GM19043 (cell line): ENCODE data around the gene RNF19B.
"Not testable (repeated sequence)": the region's sequence is repeated elsewhere in the genome, so short reads cannot be mapped to it uniquely, and the experiment has no call there.

ENCODE experiments used
- ATAC-seq: cut with Tn5 transposase; IDR thresholded peaks from one replicate; pipeline ENCODE4 v1.9.1; 2021; ENCODE audit warnings: low read depth; ENCODE audit not compliant: unreplicated experiment

The RNF19B gene

DNA sequence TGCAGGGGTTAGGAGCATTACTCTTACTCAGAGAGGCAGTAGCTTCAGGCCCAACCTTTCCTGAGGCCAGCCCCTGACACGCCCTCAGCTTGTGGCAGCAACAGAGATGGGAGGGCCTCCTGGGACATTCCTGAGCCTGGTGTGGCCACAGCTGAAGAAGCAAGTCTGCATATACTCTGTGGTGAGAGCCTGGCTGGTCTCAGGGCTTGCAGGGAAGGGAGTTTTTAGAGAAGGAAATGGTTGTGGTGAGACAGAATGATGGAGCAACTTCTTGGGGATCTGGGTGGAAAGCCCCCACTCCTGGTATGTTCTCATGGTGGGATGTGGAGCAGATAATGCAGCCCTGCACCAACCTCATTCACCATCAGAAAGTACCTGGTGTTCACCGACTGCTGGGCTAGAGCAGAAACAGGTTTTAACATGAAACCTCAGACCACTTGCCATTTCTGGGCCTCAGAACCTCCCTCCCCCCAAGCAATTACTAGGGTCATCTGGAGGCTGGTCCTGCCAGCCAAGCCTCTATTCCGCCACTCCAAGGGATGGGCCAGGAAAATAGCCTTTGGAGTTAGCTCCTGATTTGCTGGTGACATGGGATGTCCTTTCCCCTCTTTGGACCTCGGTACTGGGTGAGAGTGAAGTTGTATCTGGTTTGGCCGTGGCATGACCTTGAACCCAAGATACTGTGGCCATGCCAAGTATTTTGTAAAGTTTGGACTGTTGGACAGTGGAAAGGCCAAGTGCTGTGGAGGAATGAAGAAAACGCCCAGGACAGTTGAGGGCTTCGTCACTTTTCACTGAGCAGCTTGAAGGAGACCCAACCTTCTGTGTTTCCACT, 28.1 kb upstream of the RNF19B start:
- ATAC-seq, result peak; percentile 86

DNA sequence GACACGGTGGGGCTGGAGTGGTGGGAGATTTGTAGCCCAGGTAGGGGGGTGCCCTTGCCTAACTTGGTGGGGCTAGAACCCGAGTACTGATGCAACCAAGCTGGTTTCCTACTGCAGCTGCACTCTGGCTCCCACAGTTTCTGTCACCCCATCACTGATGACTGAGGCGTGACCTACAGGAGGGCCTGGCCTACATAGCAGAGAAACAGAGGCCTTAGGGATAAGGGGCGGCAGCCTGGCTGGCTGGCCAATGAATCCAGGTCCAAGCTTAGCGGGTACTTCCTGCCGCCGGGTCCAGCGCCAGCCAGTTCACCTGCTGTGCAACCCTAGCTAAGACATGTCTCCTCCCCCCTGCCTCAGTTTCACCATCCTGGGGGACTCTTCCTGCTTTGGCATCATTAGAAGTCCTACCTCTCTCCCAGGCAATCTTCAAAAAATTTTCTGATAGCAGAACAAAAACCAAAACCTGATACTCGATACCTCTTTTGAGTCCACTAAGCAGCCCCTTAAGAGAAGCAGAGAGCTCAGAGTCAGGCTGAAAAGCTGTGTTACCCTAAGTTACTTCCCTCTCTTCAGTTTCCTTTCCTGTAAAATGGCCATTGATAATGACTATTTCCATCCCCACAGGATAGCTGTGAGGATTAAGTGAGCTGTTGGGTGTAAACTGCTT, 27.3 kb upstream of the RNF19B start:
- peak; percentile 34 for ATAC-seq

DNA sequence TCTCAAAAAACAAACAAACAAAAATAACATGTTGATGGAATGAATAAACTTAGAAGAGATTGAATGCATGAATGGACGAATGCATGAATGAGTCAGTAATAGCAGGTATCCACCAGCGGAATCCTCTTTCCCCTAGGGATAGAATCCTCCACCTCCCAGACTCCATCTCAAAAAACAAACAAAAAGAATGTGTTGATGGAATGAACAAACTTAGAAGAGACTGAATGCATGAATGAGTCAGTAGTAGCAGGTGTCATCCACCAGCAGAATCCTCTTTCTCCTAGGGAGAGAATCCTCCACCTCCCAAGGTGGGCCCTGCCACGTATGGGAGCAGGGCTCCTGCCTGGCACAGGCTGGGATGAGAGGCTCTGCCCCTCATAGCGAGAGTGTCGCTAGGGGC, 26.8 kb upstream of the RNF19B start:
- no peak for ATAC-seq

DNA sequence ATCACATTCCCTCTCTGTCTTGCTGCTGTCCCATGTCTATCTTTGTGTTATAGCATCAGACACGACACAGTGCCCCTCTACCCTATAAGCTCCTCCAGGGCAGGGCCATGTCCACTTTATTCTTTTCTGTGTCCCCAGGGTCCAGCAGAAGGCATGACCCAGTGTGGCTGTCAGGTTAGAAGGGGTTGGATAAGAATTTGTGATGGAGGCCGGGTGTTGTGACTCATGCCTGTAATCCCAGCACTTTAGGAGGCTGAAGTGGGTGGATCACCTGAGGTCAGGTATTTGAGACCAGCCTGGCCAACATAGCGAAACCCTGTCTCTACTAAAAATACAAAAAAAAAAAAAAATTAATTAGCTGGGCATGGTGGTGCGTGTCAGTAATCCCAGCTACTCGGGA, 26.3 kb upstream of the RNF19B start:
- ATAC-seq, result no peak

DNA sequence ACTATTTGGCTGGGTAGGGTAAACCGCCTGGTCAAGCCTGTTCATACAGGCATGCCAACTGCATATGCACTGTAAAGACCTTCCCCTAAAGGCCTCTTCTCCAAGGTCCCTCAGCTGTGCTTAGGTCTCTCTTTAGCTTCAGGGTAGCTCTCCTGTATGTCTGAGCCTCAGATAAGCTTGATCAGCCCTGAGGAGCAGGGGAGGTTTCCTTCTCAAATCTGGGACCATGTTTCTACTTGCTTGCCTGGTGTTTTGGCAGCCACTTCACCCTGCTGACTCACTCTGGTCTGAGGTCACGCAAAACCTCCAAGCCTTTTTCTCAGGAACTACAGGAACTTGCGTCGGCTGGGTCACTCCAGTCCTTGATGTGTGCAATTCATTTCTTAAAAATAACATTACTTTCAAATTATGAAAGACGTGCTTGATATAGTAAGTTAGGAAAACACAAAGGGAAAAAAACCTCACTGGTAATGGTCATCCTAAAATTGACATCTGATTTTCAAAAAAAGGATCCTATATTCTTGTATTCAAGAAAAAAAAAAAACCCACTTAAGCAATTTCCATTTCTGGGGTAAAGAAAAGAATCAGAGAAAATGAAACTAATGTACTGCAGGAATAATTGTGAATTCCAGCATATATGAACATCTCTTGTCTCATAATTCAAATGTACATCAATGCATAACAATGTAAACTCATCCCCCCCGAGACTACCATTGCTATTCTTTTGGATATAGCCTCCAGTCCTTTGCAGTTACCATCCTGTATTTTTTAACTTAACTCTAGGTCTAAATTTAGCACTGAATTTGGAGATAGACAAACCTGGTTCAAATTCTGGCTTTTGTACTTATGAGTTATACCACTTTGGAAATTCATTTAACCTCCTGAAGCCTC, 24.8 kb upstream of the RNF19B start:
- ATAC-seq, result no peak

DNA sequence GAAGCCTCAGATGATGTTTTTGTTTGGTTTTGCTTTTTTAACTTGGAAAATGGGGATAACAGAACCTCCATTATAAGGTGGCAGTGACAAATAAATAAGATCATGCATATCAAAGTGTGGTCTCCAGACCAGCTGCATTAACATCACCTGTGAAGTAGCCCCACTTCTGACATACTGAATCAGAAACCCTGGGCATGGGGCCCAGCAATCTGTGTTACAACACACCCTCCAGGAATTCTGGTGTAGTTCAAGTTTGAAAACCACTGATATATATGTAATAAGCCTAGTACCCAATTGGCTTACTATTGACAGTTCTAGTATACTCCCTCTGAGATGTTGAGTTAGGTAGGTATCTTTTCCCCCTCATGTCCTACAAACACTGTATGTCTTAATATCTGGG, 24.1 kb upstream of the RNF19B start:
- ATAC-seq, result no peak

DNA sequence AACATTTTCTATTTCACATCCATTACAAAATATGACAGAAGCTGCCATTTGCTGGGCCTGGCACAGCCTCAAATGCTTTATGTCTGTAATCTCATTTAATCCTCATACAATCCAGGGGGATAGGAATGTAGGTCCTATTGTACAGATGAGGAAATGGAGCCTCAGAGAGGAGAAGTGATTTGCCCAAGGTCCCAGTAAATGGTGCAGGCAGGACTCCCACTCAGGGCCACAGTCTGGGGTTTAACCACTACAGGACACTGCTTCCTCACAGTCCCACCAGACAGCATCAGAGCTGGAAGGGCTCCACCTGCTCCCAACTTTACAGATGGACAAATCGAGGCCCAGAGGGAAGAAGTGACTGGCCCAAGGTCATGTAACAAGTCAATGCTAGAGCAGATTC, 20.6 kb upstream of the RNF19B start:
- ATAC-seq, result no peak

DNA sequence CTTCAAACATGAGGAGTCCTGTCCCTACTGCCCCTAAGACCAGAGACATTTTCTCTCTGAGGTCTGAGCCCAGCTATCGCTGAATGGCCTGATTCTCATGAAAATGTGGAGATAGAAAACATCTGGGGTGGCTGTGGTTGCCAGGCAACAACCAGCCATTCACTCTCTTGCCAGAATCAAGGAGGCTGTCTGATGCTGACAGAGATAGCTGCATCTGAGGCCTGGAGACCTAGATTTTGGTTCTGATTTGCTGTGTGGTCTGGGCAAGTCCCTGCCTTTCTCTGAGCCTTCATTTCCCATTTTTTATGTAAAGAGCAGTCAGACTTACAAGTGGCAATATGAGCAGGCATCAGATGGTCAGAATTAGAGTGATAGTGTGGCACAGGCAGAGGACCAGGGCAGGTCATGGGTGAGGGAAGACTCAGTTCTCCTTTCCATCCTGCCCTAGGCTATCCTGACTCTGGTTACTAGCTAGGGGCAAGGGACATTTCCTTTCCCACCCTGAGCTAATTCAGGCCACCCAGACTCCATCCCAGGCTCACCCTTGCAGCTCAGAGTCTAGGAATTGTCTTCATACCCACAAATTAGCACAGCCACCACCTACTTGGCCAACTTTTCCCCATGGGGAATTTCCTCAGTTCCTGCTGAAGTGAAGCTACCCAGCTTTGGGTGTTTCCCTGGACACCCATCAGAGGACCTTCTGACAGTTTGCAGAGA, 20.0 kb upstream of the RNF19B start:
- no peak for ATAC-seq

DNA sequence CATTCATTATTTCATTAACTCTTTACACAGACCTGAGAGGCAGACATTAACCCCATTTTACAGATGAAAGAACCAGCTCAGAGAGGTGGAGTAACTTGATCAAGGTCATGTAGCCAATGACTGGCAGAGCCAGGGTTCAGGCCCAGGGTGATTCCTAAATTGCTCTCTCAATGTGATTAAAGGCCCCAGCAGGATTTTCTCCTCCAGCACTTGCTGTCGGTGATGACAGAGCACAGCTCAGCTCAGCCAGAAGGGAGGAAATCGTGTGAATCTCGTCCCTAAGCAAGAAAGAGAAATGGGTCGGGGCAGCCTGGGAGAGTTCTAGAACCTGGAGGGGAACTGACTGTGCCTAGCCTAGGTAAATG, 19.5 kb upstream of the RNF19B start:
- no peak for ATAC-seq

DNA sequence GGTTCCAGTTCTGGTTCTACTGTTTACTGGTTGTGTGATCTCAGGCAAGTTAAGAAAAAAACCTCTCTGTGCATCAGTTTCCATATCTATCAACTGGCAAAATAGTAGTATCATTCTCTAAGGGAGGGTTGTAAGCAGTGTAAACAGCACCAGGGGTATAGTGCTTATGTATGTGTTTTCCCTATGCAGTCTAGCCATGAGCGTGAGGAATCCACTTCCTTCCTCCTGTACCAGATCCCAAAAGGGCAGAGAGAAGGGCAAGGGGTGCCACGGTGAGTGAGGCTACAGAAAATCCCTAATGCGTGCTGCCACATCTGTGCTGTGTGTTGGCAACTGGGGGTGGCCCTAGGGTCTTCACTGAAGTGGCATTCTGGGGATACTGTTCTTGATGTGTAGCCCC, 18.4 kb upstream of the RNF19B start:
- no peak for ATAC-seq

DNA sequence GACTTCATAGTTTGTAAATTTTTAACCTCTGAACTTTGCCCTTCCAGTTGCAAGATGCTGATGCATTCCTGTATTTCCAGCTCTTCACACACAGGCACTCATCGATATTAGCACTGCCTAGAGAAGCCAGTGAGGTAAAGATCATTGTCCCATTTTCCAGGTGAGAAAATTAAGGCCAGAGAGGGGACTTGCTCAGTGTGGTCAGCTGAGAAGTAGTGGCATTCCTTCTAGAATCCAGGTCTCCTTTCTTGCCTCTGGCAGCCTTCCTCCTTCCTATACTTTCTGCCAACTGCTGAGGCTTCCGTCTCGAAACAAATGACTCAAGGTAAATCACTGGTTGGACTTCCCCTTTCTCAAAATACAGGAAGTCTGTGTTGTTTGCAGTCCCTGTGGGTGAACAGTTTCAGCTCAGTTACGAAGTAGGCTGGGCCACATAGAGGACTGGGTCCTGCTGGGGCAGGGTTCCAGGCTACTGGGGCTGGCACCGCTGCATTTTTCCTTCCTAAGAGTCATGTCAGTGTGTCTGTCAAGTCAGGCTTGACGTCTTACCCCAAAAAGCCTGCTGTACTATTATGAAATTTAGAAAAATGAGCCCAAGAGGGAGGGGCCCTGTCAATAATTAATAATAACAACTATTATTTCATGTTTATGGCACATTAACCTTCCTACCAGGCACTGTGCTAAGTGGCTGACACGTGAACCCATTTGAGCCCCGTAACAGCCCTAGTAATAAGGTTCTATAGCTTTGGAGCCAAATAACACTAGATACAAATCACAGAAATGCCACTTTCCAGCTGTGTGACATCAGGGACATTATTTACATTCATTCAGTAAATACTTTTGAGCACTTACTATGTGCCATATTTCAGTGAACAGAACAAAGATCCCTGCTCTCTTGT, 16.6 kb upstream of the RNF19B start:
- ATAC-seq, result peak; percentile 93

DNA sequence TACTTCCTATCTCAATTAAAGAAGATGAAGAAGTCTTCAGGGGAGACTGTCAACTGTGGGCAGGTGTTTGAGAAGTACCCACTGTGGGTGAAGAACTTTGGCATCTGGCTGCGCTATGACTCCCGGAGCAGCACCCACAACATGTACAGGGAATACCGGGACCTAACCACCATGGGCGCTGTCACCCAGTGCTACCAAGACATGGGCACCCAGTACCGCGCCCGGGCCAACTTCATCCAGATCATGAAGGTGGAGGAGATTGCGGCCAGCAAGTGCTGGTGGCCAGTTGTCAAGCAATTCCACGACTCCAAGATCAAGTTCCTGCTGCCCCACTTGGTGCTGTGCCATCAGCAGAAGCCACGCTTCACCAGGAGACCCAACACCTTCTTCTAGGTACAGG, 15.5 kb upstream of the RNF19B start:
- no peak for ATAC-seq

DNA sequence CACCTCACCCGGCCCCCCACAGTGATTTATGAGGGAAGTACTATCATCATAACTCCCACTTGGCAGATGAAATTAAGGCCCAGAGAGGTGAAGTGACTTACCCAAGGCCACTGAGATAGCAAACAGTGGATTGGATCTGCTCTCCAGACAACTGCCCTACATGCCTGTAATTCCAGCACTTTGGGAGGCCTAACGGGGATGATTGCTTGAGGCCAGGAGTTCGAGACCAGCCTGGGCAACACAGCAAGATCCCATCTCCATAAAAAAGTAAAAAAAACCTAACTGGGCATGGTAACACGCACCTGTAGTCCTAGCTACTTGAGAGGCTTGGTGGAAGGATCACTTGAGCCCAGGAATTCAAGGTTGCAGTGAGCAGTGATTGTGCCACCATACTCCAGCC, 14.2 kb upstream of the RNF19B start:
- no peak for ATAC-seq

DNA sequence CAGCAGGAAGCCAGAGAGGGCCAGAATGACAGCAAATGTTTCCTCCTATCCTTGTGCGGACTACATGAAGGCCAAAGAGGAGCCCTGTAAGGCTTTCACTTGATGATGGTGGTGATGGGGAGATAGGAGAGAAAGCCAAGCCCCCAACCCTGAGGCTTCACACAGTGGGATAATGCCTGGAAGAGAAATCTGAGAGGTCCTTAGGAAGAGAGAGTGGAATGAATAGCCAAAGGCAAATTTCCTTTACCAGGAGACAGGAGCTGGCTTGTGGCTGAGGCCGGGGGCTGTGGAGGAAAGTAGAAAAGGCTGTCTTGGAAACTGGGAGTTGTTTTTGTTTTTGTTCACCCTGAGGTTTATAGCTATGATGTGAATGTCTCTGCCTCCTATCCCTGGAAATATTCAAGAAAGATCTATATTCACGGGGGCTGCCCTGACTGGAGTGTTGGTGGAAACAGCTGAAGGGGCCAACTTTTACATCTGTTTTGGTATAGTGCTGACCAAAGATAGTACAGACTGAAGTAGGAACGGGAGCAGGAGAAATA, 13.0 kb upstream of the RNF19B start:
- ATAC-seq, result no peak

DNA sequence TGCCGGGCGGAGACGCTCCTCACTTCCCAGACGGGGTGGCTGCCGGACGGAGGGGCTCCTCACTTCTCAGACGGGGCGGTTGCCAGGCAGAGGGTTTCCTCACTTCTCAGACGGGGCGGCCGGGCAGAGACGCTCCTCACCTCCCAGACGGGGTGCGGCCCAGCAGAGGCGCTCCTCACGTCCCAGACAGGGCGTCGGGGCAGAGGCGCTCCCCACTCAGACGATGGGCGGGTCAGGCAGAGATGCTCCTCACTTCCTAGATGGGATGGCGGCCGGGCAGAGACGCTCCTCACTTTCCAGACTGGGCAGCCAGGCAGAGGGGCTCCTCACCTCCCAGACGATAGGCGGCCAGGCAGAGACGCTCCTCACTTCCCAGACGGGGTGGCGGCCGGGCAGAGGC, 10.4 kb upstream of the RNF19B start:
- not testable (repeated sequence) for ATAC-seq

DNA sequence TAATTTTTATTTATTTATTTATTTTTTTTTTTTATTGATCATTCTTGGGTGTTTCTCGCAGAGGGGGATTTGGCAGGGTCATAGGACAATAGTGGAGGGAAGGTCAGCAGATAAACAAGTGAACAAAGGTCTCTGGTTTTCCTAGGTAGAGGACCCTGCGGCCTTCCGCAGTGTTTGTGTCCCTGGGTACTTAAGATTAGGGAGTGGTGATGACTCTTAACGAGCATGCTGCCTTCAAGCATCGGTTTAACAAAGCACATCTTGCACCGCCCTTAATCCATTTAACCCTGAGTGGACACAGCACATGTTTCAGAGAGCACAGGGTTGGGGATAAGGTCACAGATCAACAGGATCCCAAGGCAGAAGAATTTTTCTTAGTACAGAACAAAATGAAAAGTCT, 8.8 kb upstream of the RNF19B start:
- not testable (repeated sequence) for ATAC-seq

DNA sequence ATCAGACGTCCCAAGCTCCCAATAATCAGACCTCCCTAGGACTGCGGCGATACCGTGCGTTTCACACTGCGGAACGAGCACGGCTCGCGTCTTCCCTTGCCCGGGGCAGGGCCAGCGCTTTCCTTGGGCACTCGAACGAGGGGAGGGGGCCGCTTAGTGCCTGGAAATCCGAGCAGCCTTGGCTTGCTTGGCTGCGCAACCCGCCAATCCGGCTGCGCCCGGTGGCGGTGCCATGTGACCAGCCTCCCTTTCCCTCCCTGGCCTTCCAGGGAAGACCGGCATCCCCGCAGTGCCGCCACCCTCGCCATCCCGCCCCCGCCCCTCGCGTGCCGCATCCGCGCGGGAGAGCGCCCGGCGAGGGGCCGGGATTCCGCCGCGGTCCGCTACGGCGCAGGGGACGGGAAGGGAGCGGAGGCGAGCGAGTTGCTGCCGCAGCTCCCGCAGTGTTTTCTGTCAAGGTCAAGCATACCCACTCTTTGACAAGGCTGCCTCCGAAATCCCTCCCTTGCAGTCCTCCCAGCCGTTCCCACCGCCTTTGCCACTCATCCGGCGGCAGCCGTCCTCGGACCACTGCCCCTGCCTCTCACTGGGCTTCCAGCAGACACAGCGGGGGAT, 8.3 kb upstream of the RNF19B start:
- ATAC-seq, result no peak

DNA sequence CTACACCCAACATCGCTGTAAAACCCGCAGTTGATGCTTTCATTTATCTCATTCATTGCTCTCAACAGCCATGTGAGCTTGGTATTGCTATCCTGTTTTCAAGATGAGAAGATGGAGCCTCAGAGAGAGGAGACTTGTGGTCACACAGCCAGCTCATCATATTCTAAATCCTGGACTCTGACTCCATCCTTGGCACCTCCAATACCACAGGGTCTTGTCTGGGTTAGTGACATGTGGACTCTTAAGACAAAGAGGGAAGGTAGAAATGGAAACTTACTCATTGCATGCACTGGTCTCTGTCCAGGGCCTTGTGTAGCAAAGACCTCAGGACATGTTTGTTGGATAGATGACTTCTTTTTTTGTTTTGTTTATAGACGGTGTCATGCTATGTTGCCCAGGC, 7.0 kb upstream of the RNF19B start:
- no peak for ATAC-seq

DNA sequence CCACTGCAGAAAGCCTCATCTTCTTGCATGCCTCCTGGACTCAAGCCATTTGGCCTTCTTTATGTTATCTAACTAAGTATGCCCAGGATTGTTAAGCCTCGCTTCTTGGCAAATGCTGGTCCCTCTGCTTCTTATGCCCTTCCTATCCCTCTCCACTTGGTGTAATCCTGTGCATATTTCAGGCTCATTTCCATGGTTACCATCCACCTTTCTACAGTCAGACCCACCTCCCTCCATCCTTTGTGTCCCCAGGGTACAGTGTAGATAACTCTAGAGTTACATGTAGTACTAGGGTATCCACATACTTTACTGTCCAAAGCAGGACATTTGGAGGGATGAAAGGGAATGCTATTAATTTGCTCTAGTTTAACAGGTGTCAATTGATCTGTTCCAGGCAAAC, 6.5 kb upstream of the RNF19B start:
- ATAC-seq, result no peak
